HS-27A (cell line): ENCODE results near the gene ARHGAP4.

Experiments used
- DNase-seq: peaks from one replicate; pipeline ENCODE4 v3.0.0-alpha.2; 2012; ENCODE audit warnings: low read depth, missing footprints

The ARHGAP4 gene

GRCh38 chrX:153925739-153926551 lies at the start of gene ARHGAP4:
Gene ARHGAP4, minus strand, starts transcription at chrX:153926264. Its CDS starts 62 bp downstream, at chrX:153926202.
- no peak for DNase-seq

GRCh38 chrX:153974726-153975286 lies 48.7 kb upstream of the ARHGAP4 start:
- DNase-seq, result no peak

DNA sequence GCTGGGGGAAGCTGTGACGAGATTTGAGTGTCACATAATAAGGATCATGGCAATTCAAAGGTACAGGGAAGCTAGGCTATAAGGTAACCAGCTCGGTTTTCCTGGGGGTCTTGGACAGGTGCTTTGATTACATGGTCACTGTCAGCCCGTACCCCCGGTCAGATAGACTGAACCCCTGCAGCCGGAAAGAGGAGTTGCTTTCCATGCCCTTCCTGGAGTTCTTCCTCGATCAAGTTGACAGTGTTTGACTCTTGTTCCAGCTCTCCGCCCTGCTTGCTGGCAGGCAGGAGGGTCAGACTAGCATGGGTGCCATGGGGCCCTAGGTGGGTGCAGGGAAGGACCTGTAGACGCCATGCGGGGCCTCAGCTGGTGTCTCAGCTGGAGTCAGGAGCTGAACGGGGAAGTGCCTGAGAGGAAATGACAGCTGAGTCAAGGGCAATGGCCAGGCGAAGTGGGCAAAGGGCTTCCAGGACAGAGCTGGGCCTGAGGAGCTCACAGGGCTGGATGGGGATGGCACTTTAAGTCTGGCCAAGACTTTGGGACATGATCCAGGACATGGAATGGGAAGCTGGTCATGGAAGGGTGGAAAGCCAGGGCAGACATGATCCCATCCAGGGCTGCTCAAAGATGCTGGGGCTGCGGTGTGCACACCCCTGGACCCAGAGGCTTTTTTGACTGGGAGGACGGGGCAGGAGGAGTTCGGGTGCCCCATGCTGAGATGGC lies 48.1 kb upstream of the ARHGAP4 start:
- DNase-seq, result no peak

- peak; percentile 8 for DNase-seq
Observed at GRCh38 chrX:153973127-153974002, 47.3 kb upstream of the ARHGAP4 start.

- DNase-seq, result peak; percentile 58
Observed at GRCh38 chrX:153972368-153973126, 46.5 kb upstream of the ARHGAP4 start, which contains the start of gene TMEM187. Gene TMEM187, plus strand, starts transcription at chrX:153972754. Its CDS starts 9,309 bp downstream, at chrX:153982063.

GRCh38 chrX:153971450-153972367 lies 45.6 kb upstream of the ARHGAP4 start, which contains the start of gene HCFC1:
Gene HCFC1, minus strand, starts transcription at chrX:153971818. Its CDS starts 978 bp downstream, at chrX:153970840.
- peak; percentile 58 for DNase-seq

DNA sequence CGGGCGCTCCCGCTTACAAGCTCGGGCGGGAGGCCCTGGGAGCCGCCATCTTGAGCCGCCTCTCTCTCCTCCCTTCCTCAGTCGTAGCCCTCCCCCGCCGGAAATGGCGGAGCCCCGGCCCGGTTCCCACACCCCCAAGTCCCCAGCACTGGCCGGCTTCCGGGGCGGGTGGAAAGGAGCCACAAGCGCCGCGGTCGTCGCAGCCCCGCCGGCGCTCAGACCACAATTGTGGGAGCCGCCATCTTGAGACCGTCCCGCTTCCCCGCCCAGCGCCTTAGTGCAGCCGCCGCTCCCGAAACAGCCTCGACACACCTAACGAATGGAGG lies 45.0 kb upstream of the ARHGAP4 start:
- DNase-seq, result peak; percentile 58

- peak; percentile 26 for DNase-seq
Observed at GRCh38 chrX:153970357-153971123, 44.5 kb upstream of the ARHGAP4 start.

GRCh38 chrX:153969904-153970356 lies 43.9 kb upstream of the ARHGAP4 start:
- no peak for DNase-seq

GRCh38 chrX:153969125-153969903 lies 43.2 kb upstream of the ARHGAP4 start:
- DNase-seq, result no peak

DNA sequence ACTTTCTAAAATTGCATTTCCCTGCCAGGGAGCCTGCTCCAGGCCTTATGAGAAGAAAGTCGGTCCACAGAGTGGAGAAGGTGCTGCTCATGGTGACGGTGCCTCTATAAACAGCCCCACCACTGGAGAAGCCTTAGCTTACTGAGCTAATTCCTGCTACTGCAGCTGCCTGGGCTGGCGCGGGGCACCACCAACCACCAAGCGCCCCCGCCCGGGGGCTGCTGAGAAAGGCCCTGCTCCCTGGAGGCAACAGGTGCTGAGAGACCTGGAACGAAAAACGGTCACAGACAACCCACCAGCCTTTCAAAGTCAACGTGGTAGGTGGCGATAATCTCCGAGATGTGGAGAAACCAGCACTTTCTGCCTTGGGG lies 42.7 kb upstream of the ARHGAP4 start:
- DNase-seq, result no peak

GRCh38 chrX:153968255-153968654 lies 42.2 kb upstream of the ARHGAP4 start:
- DNase-seq, result no peak

- DNase-seq, result no peak
Observed at GRCh38 chrX:153967536-153968224, 41.6 kb upstream of the ARHGAP4 start.

DNA sequence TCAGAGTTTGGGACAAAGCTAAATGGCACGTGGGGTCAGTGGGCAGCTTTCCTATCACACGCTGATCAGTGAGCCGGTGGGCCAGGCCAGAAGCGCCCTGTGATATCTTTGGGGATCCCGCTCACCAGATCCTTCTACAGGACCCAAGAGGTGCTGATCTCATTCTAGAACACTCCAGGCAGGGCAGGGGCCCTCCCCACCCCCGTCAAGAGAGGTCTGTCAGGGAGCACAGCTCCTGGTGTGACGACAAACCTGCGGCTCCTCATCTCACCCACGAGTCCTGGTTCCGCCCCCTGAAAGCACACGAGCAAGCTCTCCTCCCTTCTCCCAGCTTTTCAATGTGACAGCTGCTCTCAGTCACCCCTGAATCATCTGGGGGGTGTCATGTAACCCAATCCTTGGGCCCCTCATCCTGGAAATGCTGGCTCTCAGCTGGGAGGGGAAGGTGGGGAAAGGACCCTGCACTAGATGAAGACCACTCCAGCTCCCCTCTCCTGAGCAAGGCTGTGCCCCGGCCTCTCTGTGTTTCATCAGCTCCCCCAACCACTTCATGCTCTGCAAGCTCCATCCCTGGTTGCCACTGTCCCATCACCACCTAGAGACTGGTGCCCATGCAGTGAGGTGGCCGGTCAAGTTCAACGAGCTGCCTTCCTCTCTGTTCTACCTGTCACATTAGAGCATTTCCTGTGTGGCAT lies 40.9 kb upstream of the ARHGAP4 start:
- DNase-seq, result no peak

GRCh38 chrX:153966283-153966688 lies 40.2 kb upstream of the ARHGAP4 start:
- no peak for DNase-seq

DNA sequence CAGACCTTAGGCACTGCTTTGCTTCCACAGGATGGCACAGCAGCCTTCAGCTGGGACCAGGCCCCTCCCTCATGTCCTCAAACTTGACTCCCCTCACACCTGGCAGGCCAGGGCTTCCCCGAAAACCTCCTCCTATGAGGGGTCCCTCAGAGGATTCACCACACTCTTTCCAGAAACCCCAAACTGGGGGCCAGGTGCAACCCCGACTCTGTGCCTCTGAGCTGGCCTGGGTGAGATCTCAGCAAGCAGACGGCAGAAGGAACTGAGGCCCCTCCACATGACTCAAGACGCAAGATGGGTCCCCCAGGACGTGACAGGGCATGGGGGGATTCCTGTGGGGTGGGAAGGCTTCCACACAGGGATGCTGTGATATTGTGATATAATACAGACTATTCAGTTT lies 39.3 kb upstream of the ARHGAP4 start:
- DNase-seq, result no peak

- no peak for DNase-seq
Observed at GRCh38 chrX:153964105-153964504, 38.0 kb upstream of the ARHGAP4 start.
